ENCODE results near the gene MAGEF1. TPM values are rescaled to one million over a fixed set of nuclear protein-coding genes. Genes with fewer than 3 reads are reported as not detected.

Gene MAGEF1
- total and polyA plus RNA-seq, 10 of the 15 experiments (the other 5 are each of a cell fraction or from before 2014, with no cell fraction given): 2.3 to 62.2 (median 27.1) TPM

GRCh38 chr3:184685646-184686045, 26.2 kb downstream of the MAGEF1 start:
- DNase-seq (ENCODE audit: low read depth, low spot score) (no peak), FAIRE-seq (no peak), ATAC-seq (no peak)
- ChIA-PET POLR2A (no interaction called here), RAD21 (ENCODE audit: unreplicated experiment) (no interaction called here), SMC1A (ENCODE audit: uncharacterized antibody, unreplicated experiment) (no interaction called here), CTCF (no interaction called here)
- Histone ChIP-seq H3K9me3 (replicated peaks; ENCODE audit: control insufficient read depth, insufficient read depth, low read length) (no peaks in the 10 kb centered on the region), H4K20me1 (ENCODE audit: control insufficient read depth, insufficient read depth) (no peaks in the 10 kb centered on the region), H3K27ac (ENCODE audit: control insufficient read depth, insufficient read depth) (no peak overlapping the region), H3K4me1 (ENCODE audit: control insufficient read depth, insufficient read depth, low read length) (no peaks in the 10 kb centered on the region), H3K27me3 (replicated peaks in 1 of 2; ENCODE audit: control insufficient read depth in 2 of 2, insufficient read depth in 2 of 2, low read length in 1 of 2) (peaks cover 0 to 4% of the 10 kb centered on the region in 2 experiments; a peak in 3 of 4 replicates), H2AFZ (ENCODE audit: control insufficient read depth, low read depth, low read length) (no peak overlapping the region), H3K79me2 (ENCODE audit: control insufficient read depth, insufficient read depth, low read length) (no peaks in the 10 kb centered on the region), H3K4me2 (ENCODE audit: control insufficient read depth, insufficient read depth) (no peak overlapping the region), H3K36me3 (ENCODE audit: control insufficient read depth in 2 of 2, insufficient read depth in 2 of 2, low read length in 1 of 2) (no peaks in the 10 kb centered on the region), H3K4me3 (no peak overlapping the region), H3K9ac (ENCODE audit: control insufficient read depth, insufficient read depth, low read length) (no peak overlapping the region)
- intact Hi-C loops (cut with micrococcal nuclease; ENCODE audit: unreplicated experiment) (no loop called here), in situ Hi-C loops (cut with MboI) (no loop called here)
- TF ChIP-seq FOXK2 (IDR thresholded peaks at IDR 0.05): no peak
- TF ChIP-seq CREB1 (IDR thresholded peaks at IDR 0.05; ENCODE audit: low read depth): no peak
- TF ChIP-seq EED (IDR thresholded peaks at IDR 0.05; ENCODE audit: low read depth): no peak
- no peak for TF ChIP-seq ETV6 (conservative IDR thresholded peaks at IDR 0.05 in 1 of 2, IDR thresholded peaks at IDR 0.05 in 1 of 2; ENCODE audit: borderline replicate concordance in 1 of 2, low read depth in 1 of 2)
- TF ChIP-seq SMC3 (IDR thresholded peaks at IDR 0.05; ENCODE audit: borderline replicate concordance, low read length): no peak
- TF ChIP-seq, protein P1, sequence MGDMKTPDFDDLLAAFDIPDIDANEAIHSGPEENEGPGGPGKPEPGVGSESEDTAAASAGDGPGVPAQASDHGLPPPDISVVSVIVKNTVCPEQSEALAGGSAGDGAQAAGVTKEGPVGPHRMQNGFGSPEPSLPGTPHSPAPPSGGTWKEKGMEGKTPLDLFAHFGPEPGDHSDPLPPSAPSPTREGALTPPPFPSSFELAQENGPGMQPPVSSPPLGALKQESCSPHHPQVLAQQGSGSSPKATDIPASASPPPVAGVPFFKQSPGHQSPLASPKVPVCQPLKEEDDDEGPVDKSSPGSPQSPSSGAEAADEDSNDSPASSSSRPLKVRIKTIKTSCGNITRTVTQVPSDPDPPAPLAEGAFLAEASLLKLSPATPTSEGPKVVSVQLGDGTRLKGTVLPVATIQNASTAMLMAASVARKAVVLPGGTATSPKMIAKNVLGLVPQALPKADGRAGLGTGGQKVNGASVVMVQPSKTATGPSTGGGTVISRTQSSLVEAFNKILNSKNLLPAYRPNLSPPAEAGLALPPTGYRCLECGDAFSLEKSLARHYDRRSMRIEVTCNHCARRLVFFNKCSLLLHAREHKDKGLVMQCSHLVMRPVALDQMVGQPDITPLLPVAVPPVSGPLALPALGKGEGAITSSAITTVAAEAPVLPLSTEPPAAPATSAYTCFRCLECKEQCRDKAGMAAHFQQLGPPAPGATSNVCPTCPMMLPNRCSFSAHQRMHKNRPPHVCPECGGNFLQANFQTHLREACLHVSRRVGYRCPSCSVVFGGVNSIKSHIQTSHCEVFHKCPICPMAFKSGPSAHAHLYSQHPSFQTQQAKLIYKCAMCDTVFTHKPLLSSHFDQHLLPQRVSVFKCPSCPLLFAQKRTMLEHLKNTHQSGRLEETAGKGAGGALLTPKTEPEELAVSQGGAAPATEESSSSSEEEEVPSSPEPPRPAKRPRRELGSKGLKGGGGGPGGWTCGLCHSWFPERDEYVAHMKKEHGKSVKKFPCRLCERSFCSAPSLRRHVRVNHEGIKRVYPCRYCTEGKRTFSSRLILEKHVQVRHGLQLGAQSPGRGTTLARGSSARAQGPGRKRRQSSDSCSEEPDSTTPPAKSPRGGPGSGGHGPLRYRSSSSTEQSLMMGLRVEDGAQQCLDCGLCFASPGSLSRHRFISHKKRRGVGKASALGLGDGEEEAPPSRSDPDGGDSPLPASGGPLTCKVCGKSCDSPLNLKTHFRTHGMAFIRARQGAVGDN (IDR thresholded peaks at IDR 0.05): no peak
- no peak for TF ChIP-seq YBX1 (IDR thresholded peaks at IDR 0.05)
- BruUV-seq (replicated peaks): no TSS peak
- WGBS (ENCODE audit: insufficient coverage, insufficient replicate concordance, low lambda C conversion rate, missing lambda C conversion rate): 15% methylated on average over 4 of the region's 4 CpGs

Data from GM12878 (cell line).